VCaP (cell line): ENCODE results near the gene VRK3.

ENCODE experiments used
- H3K27ac ChIP-seq: fragments of 450-650 bp; 2 replicates; pipeline ENCODE4 v1.5.1; 2017
- CTCF ChIP-seq: fragments of 450-650 bp; conservative IDR thresholded peaks from 2 replicates; pipeline ENCODE4 v1.5.1; 2017; ENCODE audit warnings: mild to moderate bottlenecking, moderate library complexity

Gene VRK3

GRCh38 chr19:49931293-49932040 lies 93.7 kb downstream of the VRK3 start:
- TF ChIP-seq CTCF: no peak
- no peak overlapping the region for H3K27ac ChIP-seq

- no peak for TF ChIP-seq CTCF
- peak overlapping the region; percentile 99 for H3K27ac ChIP-seq
Observed at GRCh38 chr19:49930483-49931011, 94.6 kb downstream of the VRK3 start.

GRCh38 chr19:49929611-49930482 lies 95.3 kb downstream of the VRK3 start:
- no peak for TF ChIP-seq CTCF
- peak overlapping the region; percentile 99 for H3K27ac ChIP-seq

- H3K27ac ChIP-seq: peak within 1 kb of the TSS; percentile 99
- TF ChIP-seq CTCF: no peak
Observed at GRCh38 chr19:49929121-49929610, 96.0 kb downstream of the VRK3 start, which contains the start of the genes ATF5 and NUP62. ATF5 (plus strand) TSS chr19:49929205; CDS start chr19:49930851, 1,646 bp downstream. NUP62 (minus strand) TSS chr19:49929504; CDS start chr19:49909807, 19,697 bp downstream.

- peak overlapping the region; percentile 99 for H3K27ac ChIP-seq
Observed at GRCh38 chr19:49927526-49928264, 97.5 kb downstream of the VRK3 start.

GRCh38 chr19:49926515-49926914 lies 98.7 kb downstream of the VRK3 start:
- H3K27ac ChIP-seq: peak overlapping the region; percentile 99; the same call in 1 of the 2 replicates

More at GRCh38 chr19:49927526-49928264, 97.5 kb downstream of the VRK3 start:
- TF ChIP-seq CTCF: no peak

More at GRCh38 chr19:49926515-49926914, 98.7 kb downstream of the VRK3 start:
- TF ChIP-seq CTCF: no peak
